ENCODE measurements around the gene MAP7D3. TPM values are rescaled to one million over a fixed set of nuclear protein-coding genes. Genes with fewer than 3 reads are reported as not detected.
A peak's percentile ranks its signal among the peaks of the same experiment; 100 is the strongest.
"Not testable (repeated sequence)": the region's sequence is repeated elsewhere in the genome, so short reads cannot be mapped to it uniquely, and the experiment has no call there.

Gene MAP7D3
- total RNA-seq (2014; rRNA removed; shearing (Covaris generic)) = 23.1 and 27.3 TPM in 2 replicates
- 10.9 and 15.3 TPM in 2 replicates for polyA plus RNA-seq (2014; cell fraction: nucleus; rRNA removed)

- peak; percentile 57 for DNase-seq (ENCODE audit: extremely low read depth, low read depth)
Observed at GRCh38 chrX:136251041-136251991, at the start of gene MAP7D3. MAP7D3 (minus strand) TSS chrX:136251400; CDS start chrX:136251358, 42 bp downstream.

GRCh38 chrX:136300721-136301120 is 49.5 kb upstream of the MAP7D3 start, which contains the start of gene ADGRG4:
ADGRG4 (plus strand) TSS chrX:136300963; CDS start chrX:136308778, 7,815 bp downstream.
- DNase-seq (ENCODE audit: extremely low read depth, low read depth) = not testable (repeated sequence)

GRCh38 chrX:136295380-136295779 is 44.2 kb upstream of the MAP7D3 start:
- DNase-seq (ENCODE audit: extremely low read depth, low read depth) = no peak

- DNase-seq (ENCODE audit: extremely low read depth, low read depth) = no peak
Observed at GRCh38 chrX:136292656-136293055, 41.5 kb upstream of the MAP7D3 start.

GRCh38 chrX:136291824-136292223 is 40.6 kb upstream of the MAP7D3 start:
- no peak for DNase-seq (ENCODE audit: extremely low read depth, low read depth)

GRCh38 chrX:136286375-136286774 is 35.2 kb upstream of the MAP7D3 start:
- not testable (repeated sequence) for DNase-seq (ENCODE audit: extremely low read depth, low read depth)

- no peak for DNase-seq (ENCODE audit: extremely low read depth, low read depth)
Observed at GRCh38 chrX:136275553-136275952, 24.4 kb upstream of the MAP7D3 start.

GRCh38 chrX:136273986-136274385 is 22.8 kb upstream of the MAP7D3 start:
- DNase-seq (ENCODE audit: extremely low read depth, low read depth) = no peak

GRCh38 chrX:136272325-136272724 is 21.1 kb upstream of the MAP7D3 start:
- DNase-seq (ENCODE audit: extremely low read depth, low read depth) = no peak

- no peak for DNase-seq (ENCODE audit: extremely low read depth, low read depth)
Observed at GRCh38 chrX:136271300-136271699, 20.1 kb upstream of the MAP7D3 start.

- no peak for DNase-seq (ENCODE audit: extremely low read depth, low read depth)
Observed at GRCh38 chrX:136269921-136270320, 18.7 kb upstream of the MAP7D3 start.

- peak; percentile 40 for DNase-seq (ENCODE audit: extremely low read depth, low read depth)
Observed at GRCh38 chrX:136268051-136269048, 17.1 kb upstream of the MAP7D3 start.

- no peak for DNase-seq (ENCODE audit: extremely low read depth, low read depth)
Observed at GRCh38 chrX:136266828-136267227, 15.6 kb upstream of the MAP7D3 start.

GRCh38 chrX:136262812-136263315 is 11.7 kb upstream of the MAP7D3 start:
- DNase-seq (ENCODE audit: extremely low read depth, low read depth) = no peak

- no peak for DNase-seq (ENCODE audit: extremely low read depth, low read depth)
Observed at GRCh38 chrX:136262243-136262642, 11.0 kb upstream of the MAP7D3 start.

GRCh38 chrX:136261321-136261720 is 10.1 kb upstream of the MAP7D3 start:
- no peak for DNase-seq (ENCODE audit: extremely low read depth, low read depth)

- no peak for DNase-seq (ENCODE audit: extremely low read depth, low read depth)
Observed at GRCh38 chrX:136260776-136261175, 9.6 kb upstream of the MAP7D3 start.

GRCh38 chrX:136259543-136259942 is 8.3 kb upstream of the MAP7D3 start:
- DNase-seq (ENCODE audit: extremely low read depth, low read depth) = no peak

GRCh38 chrX:136258951-136259350 is 7.8 kb upstream of the MAP7D3 start:
- DNase-seq (ENCODE audit: extremely low read depth, low read depth) = no peak

GRCh38 chrX:136256026-136256425 is 4.8 kb upstream of the MAP7D3 start:
- no peak for DNase-seq (ENCODE audit: extremely low read depth, low read depth)

- DNase-seq (ENCODE audit: extremely low read depth, low read depth) = no peak
Observed at GRCh38 chrX:136255541-136255940, 4.3 kb upstream of the MAP7D3 start.

All from NCI-H460 (cell line).